NCI-H510A treated with DMSO at 0.1 percent for 48 hours (cell line): ENCODE measurements around the gene DCPS.
"Not testable (repeated sequence)": the region's sequence is repeated elsewhere in the genome, so short reads cannot be mapped to it uniquely, and the experiment has no call there.

Source experiments
- DNase-seq: peaks from one replicate; lab custom pipeline; 2025; lab: John Stamatoyannopoulos, UW

The DCPS gene, protein sequence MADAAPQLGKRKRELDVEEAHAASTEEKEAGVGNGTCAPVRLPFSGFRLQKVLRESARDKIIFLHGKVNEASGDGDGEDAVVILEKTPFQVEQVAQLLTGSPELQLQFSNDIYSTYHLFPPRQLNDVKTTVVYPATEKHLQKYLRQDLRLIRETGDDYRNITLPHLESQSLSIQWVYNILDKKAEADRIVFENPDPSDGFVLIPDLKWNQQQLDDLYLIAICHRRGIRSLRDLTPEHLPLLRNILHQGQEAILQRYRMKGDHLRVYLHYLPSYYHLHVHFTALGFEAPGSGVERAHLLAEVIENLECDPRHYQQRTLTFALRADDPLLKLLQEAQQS

GRCh38 chr11:126303623-126304456 is at the start of gene DCPS:
Gene DCPS (plus strand): TSS chr11:126304060. CDS start chr11:126304081, 21 bp downstream.
- peak; percentile 94 for DNase-seq

DNA sequence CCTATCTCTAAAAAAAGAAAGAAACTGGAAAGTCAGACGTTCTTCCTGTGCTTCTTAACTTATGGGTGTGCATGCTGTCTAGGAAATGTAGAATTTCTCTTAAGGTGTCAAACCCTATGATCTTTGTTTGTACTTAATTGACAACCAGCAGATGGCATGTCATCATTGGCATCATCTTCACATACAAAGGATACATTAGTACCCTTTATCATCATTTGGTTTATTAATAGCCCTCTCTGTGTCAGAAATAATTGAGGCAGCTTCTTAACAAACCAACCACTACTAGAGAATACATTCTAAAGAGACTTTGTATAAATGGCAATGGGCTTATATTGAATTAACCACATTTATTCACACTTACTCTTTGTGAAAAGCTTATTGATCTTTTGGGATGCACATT is 49.0 kb upstream of the DCPS start:
- DNase-seq = no peak

- DNase-seq = not testable (repeated sequence)
Measured at GRCh38 chr11:126255507-126255906, 48.4 kb upstream of the DCPS start.

DNA sequence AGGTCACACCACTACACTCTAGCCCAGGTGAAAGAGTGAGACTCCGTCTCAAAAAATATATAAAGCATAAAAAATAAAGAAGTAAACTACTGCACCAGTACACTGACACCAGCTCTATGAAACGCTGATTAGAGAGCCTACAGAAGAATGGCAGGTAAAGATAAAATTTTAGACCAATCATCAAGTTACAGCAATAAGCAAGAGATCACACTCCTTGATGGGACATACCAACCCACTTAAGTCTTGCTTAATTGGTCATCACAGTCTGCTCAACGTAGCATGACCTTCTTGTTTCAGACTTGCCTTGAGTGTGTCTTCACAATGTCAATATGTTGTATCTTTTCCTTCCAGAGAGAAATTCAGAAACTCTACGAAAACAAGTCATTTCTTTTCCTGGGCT is 47.6 kb upstream of the DCPS start:
- DNase-seq = no peak

DNA sequence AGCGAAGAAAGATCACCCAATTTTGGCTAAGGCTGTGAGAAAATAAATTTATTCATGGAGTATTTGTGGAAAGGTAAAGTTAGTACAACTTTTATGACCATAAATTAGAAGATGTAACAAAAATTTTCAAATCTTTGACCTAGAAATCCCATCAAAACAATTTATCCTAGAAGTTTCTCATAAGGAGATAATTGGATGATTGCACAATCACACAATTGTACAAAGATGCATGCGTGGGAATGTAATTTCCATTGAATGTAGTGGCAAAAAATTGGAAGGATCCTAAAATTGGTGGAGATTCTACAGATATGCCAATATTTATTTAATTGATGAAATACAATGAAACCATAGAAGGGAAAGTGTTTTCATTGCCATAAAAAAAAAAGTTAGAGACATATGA is 46.7 kb upstream of the DCPS start:
- no peak for DNase-seq

DNA sequence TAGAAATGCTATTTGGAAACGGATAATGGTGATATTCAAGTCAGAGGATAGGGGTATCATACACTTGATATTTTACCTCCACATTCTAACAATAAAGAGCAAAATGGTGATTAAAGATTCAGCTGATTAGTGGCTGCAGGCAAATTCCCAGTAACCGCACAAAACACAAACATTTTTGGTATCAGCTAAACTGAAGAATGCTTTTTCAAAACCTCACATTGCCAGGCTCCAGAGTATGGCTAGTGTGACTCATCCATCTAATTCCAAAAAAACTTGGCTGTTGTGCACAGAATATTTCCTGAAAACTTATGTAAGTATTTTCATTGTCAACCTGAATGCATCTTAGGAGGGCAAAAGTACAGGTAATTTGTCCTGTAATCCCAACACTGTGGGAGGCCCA is 46.1 kb upstream of the DCPS start:
- DNase-seq = no peak

DNA sequence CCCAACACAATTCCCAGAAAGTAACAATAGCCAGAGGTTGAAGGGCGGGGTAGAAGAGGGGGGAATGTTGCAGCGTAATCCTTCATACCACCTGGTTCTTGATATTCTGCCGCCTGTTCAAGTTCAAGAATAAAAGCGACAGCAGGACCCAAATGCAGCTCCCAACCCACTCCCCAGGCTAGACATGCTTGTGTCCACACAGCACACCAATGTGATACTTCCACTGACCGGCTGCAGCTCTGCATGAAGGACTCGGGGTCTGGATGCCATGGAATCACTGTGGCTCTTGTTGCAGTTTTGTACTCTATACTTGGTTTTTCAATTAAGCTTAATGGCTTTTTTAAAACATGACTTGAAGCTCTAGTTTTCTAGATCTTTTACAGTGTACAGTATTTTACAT is 41.6 kb upstream of the DCPS start:
- no peak for DNase-seq

DNA sequence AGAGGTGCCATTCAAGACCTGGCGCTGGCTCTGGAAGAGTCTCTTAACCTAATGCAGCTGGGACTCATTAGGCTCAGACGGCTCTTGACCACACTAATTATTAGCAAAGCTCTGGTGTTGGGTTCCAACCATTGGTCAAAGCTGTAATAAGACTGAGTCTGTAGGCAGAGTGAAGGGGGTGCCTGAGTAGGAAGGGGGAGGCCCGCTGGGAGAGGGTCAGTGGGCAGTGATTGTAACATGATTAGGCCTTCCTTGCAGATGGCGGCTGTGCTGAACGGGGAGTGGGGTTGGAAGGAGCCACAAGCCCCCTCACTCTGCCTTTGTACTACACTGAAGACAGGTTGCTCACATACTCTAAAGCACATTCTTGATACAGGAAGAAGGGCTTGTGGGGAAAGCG is 40.4 kb upstream of the DCPS start:
- DNase-seq = no peak

DNA sequence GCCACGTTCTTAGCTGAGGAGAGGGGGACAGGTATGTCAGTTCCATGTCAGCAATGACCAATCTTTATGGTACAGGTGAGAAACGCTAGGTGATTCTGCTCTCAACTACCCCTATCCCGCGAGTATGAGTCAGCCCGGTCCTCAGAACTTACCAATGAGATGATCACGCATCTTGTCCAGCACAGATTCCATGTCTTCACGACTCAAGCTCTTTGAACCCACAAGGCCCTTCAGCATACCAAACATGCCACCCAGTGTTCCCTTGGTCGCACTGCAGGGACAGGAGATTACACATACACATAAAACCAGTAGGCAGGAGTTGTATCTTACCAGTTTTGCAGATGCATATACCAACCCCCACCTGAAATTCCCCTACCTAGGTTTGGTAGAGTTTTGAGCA is 38.0 kb upstream of the DCPS start:
- DNase-seq = no peak

DNA sequence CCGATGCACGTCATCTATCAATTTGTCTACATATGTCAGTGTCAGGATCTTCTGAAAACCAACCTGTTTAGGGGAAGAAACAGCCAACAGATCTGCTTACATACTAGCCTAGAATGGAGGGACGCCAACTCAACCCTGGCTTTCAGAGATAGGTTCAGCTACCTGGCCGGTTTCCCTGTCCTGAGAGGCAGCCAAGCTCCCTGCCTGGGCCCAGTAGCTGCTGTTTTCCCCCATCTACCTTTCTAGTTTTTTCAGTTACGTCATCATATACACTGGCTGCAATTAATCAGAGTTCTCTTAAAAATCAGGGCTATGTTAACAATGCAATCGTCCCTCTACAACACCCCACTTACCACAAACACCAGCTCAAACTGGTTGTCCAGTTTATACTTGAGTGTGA is 36.2 kb upstream of the DCPS start:
- no peak for DNase-seq

GRCh38 chr11:126268361-126268707 is 35.5 kb upstream of the DCPS start:
- no peak for DNase-seq

- DNase-seq = peak; percentile 96
Measured at GRCh38 chr11:126268708-126269579, 34.9 kb upstream of the DCPS start, which contains the start of the genes FOXRED1 and SRPRA. Gene FOXRED1 (plus strand): TSS chr11:126269154. CDS start chr11:126269207, 53 bp downstream. Gene SRPRA (minus strand): TSS chr11:126268895. CDS start chr11:126268804, 91 bp downstream.

DNA sequence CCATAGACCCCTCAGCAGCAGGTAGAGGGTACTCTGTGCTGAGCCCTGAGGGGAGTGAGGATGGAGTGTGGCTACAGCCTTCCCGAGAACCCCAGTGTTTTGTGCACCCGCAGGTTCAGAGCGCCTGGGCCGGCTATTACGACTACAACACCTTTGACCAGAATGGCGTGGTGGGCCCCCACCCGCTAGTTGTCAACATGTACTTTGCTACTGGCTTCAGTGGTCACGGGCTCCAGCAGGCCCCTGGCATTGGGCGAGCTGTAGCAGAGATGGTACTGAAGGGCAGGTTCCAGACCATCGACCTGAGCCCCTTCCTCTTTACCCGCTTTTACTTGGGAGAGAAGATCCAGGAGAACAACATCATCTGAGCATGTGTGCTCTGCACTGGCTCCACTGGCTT is 26.5 kb upstream of the DCPS start:
- no peak for DNase-seq

- no peak for DNase-seq
Measured at GRCh38 chr11:126277780-126278179, 26.1 kb upstream of the DCPS start.

DNA sequence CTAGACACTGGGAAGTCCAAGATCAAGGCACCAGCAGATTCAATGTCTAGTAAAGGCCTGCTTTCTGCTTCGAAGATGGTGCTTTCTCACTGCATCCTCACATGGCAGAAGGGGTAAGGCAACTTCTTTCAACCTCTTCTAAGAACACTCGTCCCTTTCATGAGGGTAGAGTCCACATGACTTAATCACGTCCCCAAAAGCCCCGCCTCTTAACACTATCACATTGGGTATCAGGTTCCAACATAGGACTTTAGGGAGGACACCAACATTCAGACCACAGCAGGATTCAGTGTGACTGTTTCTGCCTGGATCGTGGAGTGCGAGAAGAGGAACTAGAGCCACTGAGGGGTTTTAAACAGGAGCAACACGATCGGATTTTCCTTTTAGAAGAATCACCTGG is 24.7 kb upstream of the DCPS start:
- no peak for DNase-seq

GRCh38 chr11:126280595-126280994 is 23.3 kb upstream of the DCPS start:
- DNase-seq = no peak

DNA sequence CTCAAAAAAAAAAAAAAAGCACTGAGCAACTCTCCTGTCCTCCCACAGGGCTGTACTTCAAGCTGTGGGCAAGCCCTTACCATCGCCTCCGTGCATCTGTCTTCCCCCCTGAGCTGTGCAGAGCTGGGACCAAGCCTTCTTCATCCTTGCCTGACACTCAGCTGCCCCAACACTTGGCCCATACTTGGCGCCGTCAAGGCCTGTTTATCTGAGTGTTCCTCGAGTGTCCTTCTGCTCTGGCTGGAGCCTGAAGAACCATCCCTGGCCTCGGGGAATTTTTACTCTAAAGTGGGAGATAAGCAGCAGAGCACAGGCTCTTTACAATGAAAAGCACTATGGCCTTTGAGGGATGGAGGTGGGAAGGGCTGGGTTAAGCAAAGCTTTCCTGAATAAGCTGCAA is 22.6 kb upstream of the DCPS start:
- DNase-seq = no peak

DNA sequence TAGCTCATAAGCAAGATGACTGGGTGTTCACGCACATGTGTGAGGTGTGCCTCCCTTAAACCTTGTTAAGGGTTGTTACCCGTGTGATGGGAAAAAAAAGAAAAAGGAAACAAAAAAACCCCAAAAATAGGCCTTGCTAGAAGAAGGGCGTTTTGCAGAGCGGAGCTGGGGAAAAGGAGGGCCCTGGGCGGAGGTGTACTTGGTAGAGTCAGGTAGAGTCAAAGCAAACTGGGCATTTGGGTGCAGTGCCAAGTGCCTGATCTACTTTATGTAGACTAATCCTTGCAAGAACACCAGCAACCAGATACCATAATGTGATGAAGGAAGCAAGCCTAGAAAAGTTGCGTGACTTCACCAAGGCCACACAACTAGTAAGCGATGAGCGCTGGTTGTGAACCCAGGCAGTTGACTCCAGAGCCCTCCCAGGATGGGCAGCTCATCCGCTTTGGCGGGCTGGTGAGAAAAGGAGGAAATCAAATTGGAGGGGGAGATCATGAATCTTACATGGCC is 22.1 kb upstream of the DCPS start:
- DNase-seq = no peak

DNA sequence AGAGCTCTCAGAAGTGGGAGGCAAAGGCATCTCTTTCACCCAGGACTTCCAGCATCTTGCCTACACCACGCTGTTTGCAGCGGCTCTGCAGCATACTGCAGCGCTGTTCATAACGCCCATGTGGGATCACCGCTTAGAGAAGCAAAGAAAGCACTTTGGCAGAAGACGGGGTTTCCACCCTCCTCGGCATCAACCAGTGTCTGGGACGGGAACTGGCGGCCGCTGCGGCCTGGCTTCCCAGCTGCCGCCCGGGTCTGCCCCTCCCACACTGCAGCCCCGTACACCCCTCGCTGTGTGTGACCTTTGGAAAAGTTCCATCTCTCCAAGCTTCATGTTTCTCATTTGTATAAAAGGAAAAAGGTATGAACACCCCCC is 21.5 kb upstream of the DCPS start:
- peak; percentile 10 for DNase-seq

GRCh38 chr11:126282736-126283591 is 20.9 kb upstream of the DCPS start, which contains the start of gene TIRAP:
Gene TIRAP (plus strand): TSS chr11:126283093. CDS start chr11:126290895, 7,802 bp downstream.
- peak; percentile 60 for DNase-seq

- DNase-seq = peak; percentile 90
Measured at GRCh38 chr11:126284829-126285228, 19.0 kb upstream of the DCPS start.
